GM12892 (cell line): Measurements from ENCODE around the gene OGFOD3.

ENCODE experiments used
- POLR2A ChIP-seq: IDR thresholded peaks from 2 replicates; pipeline ENCODE4 v1.6.1; 2011; ENCODE audit warnings: low read depth, low read length, control low read depth
- POLR2AphosphoS5 ChIP-seq: IDR thresholded peaks from 2 replicates; pipeline ENCODE4 v1.6.1; 2011; ENCODE audit warnings: low read depth, low read length, control low read depth
- TAF1 ChIP-seq: IDR thresholded peaks from 2 replicates; pipeline ENCODE4 v1.6.1; 2011; ENCODE audit warnings: low read depth, mild to moderate bottlenecking, control low read depth, low read length, borderline replicate concordance

DNA sequence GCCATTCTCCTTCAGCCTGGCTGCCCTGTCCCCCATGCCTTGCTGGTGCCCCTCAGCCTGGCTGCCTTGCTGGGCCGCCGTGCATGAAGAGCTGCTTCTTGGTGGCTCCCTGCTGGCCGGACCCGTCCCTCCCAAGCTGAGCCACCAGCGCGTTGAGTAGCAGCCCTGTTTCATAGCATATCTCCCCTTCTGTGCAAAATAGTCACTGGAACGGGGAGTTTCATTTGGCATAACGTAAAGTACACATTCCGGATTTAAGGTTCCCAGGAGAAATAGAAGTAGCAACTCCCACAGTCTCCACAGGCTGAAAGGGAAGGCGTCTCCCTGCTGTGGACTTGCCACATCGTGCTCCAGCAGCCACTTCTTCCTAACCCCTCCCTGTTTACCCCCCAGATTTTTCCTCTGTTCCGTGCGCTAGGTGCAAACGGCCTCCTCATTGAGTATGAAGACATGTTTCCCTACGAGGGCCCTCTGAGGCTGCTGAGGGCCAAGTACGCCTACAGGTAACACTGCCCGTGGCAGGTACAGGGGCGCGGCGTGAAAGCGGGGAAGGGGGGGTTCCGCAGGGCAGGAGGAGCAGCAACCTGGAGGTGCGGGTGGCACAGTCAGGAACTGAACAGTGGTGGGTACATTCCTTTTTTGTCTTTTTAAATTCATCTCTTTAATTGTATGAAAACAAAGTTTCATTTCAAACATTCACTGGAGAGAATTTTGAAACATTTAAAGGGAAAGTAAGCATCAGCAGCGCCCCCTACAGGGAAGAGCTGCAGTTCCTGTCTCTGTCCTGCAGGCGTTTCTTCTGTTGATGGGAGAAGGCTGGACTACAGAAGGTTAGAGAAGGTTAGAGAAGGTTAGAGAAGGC lies 5.8 kb upstream of the OGFOD3 start:
- TF ChIP-seq POLR2A (no peak), TAF1 (no peak), POLR2AphosphoS5 (no peak)
